SK-N-SH (cell line): ENCODE results near the gene BOD1L1. TPM values are rescaled to one million over a fixed set of nuclear protein-coding genes. Genes with fewer than 3 reads are reported as not detected.
A peak's percentile ranks its signal among the peaks of the same experiment; 100 is the strongest.

ENCODE experiments used
- CTCF ChIA-PET: fragments of 300-600, 350-600 bp; formaldehyde crosslinking; extraction: SDS; loops from one replicate; lab custom pipeline; 2021; lab: Yijun Ruan, JAX
- POLR2A ChIA-PET: fragments of 350-600 bp; sonication (Branson Sonifier 250); formaldehyde crosslinking; extraction: SDS; loops from one replicate; lab custom pipeline; 2020; ENCODE audit warnings: antibody characterized with exemption, inconsistent platforms; lab: Yijun Ruan, JAX
- DNase-seq: peaks from one replicate; pipeline ENCODE4 v3.0.0; 2012
- H2AFZ ChIP-seq: fragments of 200-600 bp; sonication (generic); 2 replicates; pipeline ENCODE4 v1.8.1; 2016; ENCODE audit warnings: antibody characterized with exemption, mild to moderate bottlenecking, low read depth
- H3F3A ChIP-seq: fragments of 200-600 bp; sonication (generic); replicated peaks from 2 replicates; pipeline ENCODE3; 2016; ENCODE audit warnings: antibody characterized with exemption, mild to moderate bottlenecking; ENCODE audit not compliant: insufficient read depth
- H3K27ac ChIP-seq, 2 experiments: fragments of 200-500 bp in 1 of 2; fragments of 200-600 bp in 1 of 2; sonication (Bioruptor generic) in 1 of 2; sonication (generic), shearing (Covaris generic) in 1 of 2; 2 replicates each; pipeline versions ENCODE4 v1.5.1 to v1.6.1; 2014 to 2016; ENCODE audit warnings: low read depth in 2 of 2, inconsistent platforms in 1 of 2, low read length in 1 of 2, mild to moderate bottlenecking in 1 of 2, mixed read lengths in 1 of 2
- H3K27me3 ChIP-seq: fragments of 200-600 bp; sonication (generic), shearing (Covaris generic); 2 replicates; pipeline ENCODE4 v1.6.1; 2016; ENCODE audit warnings: mixed run types; ENCODE audit not compliant: insufficient read depth
- H3K36me3 ChIP-seq, 2 experiments: fragments of 200-500 bp in 1 of 2; fragments of 200-600 bp in 1 of 2; sonication (Bioruptor generic) in 1 of 2; sonication (generic) in 1 of 2; replicated peaks in 1 of 2; 2 replicates each; pipeline versions ENCODE3 to v1.5.1; 2014 to 2016; ENCODE audit warnings: low read length in 1 of 2, mild to moderate bottlenecking in 1 of 2; ENCODE audit not compliant: insufficient read depth in 2 of 2, control insufficient read depth in 1 of 2
- H3K4me1 ChIP-seq, 2 experiments: fragments of 200-500 bp in 1 of 2; fragments of 200-600 bp in 1 of 2; sonication (Bioruptor generic) in 1 of 2; sonication (generic), shearing (Covaris generic) in 1 of 2; 2 replicates each; pipeline versions ENCODE4 v1.5.1 to v1.6.1; 2014 to 2016; ENCODE audit warnings: low read depth in 1 of 2, low read length in 1 of 2, mixed run types in 1 of 2; ENCODE audit not compliant: insufficient read depth in 2 of 2, control insufficient read depth in 1 of 2
- H3K4me2 ChIP-seq: fragments of 200-600 bp; sonication (generic), shearing (Covaris generic); 2 replicates; pipeline ENCODE4 v1.6.1; 2017; ENCODE audit warnings: mixed run types
- H3K4me3 ChIP-seq, 2 experiments: fragments of 200-500 bp in 1 of 2; fragments of 200-600 bp in 1 of 2; sonication (Bioruptor generic) in 1 of 2; sonication (generic), shearing (Covaris generic) in 1 of 2; 2 replicates each; pipeline versions ENCODE4 v1.5.1 to v1.8.1; 2014 to 2016; ENCODE audit warnings: low read depth in 2 of 2, inconsistent platforms in 1 of 2, low read length in 1 of 2, mild to moderate bottlenecking in 1 of 2, mixed read lengths in 1 of 2, moderate library complexity in 1 of 2
- H3K79me2 ChIP-seq: fragments of 200-600 bp; sonication (generic); 2 replicates; pipeline ENCODE4 v1.8.1; 2017; ENCODE audit warnings: mild to moderate bottlenecking; ENCODE audit not compliant: insufficient read depth
- H3K9ac ChIP-seq: fragments of 200-600 bp; sonication (generic); 2 replicates; pipeline ENCODE4 v1.6.1; 2017; ENCODE audit warnings: mixed run types
- H3K9me2 ChIP-seq: fragments of 200-600 bp; sonication (generic); 2 replicates; pipeline ENCODE4 v1.6.1; 2017; ENCODE audit warnings: mixed run types
- H3K9me3 ChIP-seq: fragments of 200-600 bp; sonication (generic); 2 replicates; pipeline ENCODE4 v1.6.1; 2017; ENCODE audit warnings: mixed run types, mild to moderate bottlenecking, moderate library complexity
- H4K20me1 ChIP-seq: fragments of 200-600 bp; sonication (generic); 2 replicates; pipeline ENCODE4 v1.6.1; 2017; ENCODE audit warnings: mild to moderate bottlenecking, mixed run types; ENCODE audit not compliant: insufficient read depth
- ELF1 ChIP-seq: IDR thresholded peaks from 2 replicates; pipeline ENCODE4 v1.4.0; 2012
- FOXM1 ChIP-seq: IDR thresholded peaks from 2 replicates; pipeline ENCODE4 v1.4.0; 2012; ENCODE audit warnings: low read depth, mild to moderate bottlenecking
- GABPA ChIP-seq: IDR thresholded peaks from 2 replicates; pipeline ENCODE4 v1.4.0; 2012; ENCODE audit warnings: low read depth, mild to moderate bottlenecking
- MEF2A ChIP-seq: IDR thresholded peaks from 2 replicates; pipeline ENCODE4 v1.4.0; 2012; ENCODE audit warnings: low read depth, borderline replicate concordance
- POLR2AphosphoS5 ChIP-seq: IDR thresholded peaks from 2 replicates; pipeline ENCODE4 v1.6.1; 2012; ENCODE audit warnings: low read depth, low read length
- TCF12 ChIP-seq: IDR thresholded peaks from 2 replicates; pipeline ENCODE4 v1.4.0; 2012
- WGBS: methylation state at CpG from one replicate; pipeline ENCODE4 v1.1.6; 2017; ENCODE audit warnings: low lambda C conversion rate; 5-methylcytosine and 5-hydroxymethylcytosine counted together
- polyA plus RNA-seq, 3 experiments: library from polyadenylated mRNA; depleted of rRNA; stranded (reverse); fragments of >200 nt; gene quantifications; 2 replicates each; pipeline ENCODE4 v1.2.3, GENCODE V29; 2012
- small RNA-seq, 7 experiments: library from RNA; depleted of rRNA; stranded (forward); fragments of <200 nt; gene quantifications; one replicate each; pipeline ENCODE3, GENCODE V24; 2012

Gene BOD1L1
- polyA plus RNA-seq, 1 of the 3 experiments (the other 2 are of a cell fraction): 12.5 TPM

DNA sequence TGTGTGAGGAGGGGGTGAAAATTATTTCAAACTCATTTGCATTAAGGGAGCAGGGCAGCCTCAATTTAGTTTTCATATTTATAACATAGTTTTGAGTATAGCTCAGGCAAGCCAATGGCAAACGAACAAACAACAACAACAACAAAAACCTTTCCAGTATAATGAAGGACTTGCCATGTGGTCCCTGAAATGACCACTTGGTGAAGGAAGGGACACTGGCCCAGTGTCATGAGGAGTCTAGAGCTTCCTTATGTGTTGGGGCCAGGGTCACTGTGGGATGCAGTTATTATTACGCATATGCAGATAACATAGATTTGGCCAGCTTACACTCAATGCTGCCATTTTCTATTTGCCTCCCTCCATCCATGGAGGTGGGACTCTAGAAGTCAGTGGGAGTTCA, 106.5 kb downstream of the BOD1L1 start:
- no peaks in the 10 kb centered on the region for H3K36me3 ChIP-seq
- DNase-seq: peak; percentile 6
- no peak overlapping the region for H3K27ac ChIP-seq
- no peak overlapping the region for H3K4me2 ChIP-seq
- no peaks in the 10 kb centered on the region for H4K20me1 ChIP-seq
- no peaks in the 10 kb centered on the region for H3K79me2 ChIP-seq
- WGBS: 45% methylated on average over 2 of the region's 2 CpGs
- no peak overlapping the region for H3K9ac ChIP-seq
- H3K9me2 ChIP-seq: no peaks in the 10 kb centered on the region
- H3F3A ChIP-seq: no peaks in the 10 kb centered on the region
- H3K9me3 ChIP-seq: no peaks in the 10 kb centered on the region; the same call in 1 of the 2 replicates
- H3K27me3 ChIP-seq: peaks cover 45% of the 10 kb centered on the region
- no peak overlapping the region for H3K4me3 ChIP-seq
- CTCF ChIA-PET: interaction anchor here (1.3 to 2.1 kb wide), 4 partner anchors 8 to 668 kb away, joined by 3 to 7 read pairs (median 6); no protein-coding TSS in a partner anchor
- POLR2A ChIA-PET: no interaction called here
- TF ChIP-seq FOXM1: no peak
- no peak for TF ChIP-seq TCF12
- no peak for TF ChIP-seq MEF2A
- TF ChIP-seq POLR2AphosphoS5: no peak
- no peak for TF ChIP-seq GABPA
- no peak for TF ChIP-seq ELF1
- TF ChIP-seq, all 33 proteins: peak for 0
- Histone ChIP-seq H3K4me1 (no peaks in the 10 kb centered on the region; a peak in 1 of 4 replicates), H2AFZ (no peak overlapping the region)

Small RNA genes lying within 50 kb of the gene (small RNA-seq; reads per million reads assigned to genes)
- 0 to 2.2 (median 0.64) reads per million in 7 experiments for gene MIR5091

Other genes starting within 250 kb of the BOD1L1 start
- 10.5 and 14.8 TPM in 2 replicates for gene RAB28, start 143.4 kb downstream of the BOD1L1 start, polyA plus RNA-seq (2012; rRNA removed)
- gene NKX3-2, start 83.2 kb downstream of the BOD1L1 start, polyA plus RNA-seq (2012; rRNA removed): 0.15 and 0.16 TPM in 2 replicates